ENCODE results near the gene CAMKK2.
"Not testable (repeated sequence)": the region's sequence is repeated elsewhere in the genome, so short reads cannot be mapped to it uniquely, and the experiment has no call there.

The CAMKK2 gene

DNA sequence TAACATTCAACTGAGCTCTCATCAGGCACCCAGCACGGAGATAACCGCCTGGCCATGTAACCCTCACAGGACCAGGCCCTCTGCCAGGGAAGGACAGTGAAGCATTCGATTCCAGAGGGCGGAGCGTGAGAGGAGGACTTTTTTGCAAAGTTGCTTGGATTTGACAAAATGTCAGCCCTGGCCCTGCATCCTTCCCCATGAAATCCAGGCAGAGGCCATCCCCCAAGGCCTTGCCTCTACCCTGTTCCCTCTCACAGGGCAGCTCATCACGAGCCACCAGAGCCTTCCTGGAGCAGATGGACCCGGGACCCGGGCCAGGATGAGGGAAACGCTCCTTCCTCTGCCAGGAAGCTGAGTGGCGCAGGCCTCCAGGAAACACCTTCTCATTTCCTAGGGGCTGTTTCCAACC lies 17.0 kb downstream of the CAMKK2 start:
- no peak for DNase-seq (ENCODE audit: low read depth in 2 of 2)

GRCh38 chr12:121279071-121279375 lies 17.5 kb downstream of the CAMKK2 start:
- DNase-seq (ENCODE audit: low read depth in 2 of 2): no peak

GRCh38 chr12:121278169-121279070 lies 18.1 kb downstream of the CAMKK2 start:
- DNase-seq (ENCODE audit: low read depth in 2 of 2): no peak

- DNase-seq (ENCODE audit: low read depth in 2 of 2): no peak
Observed at GRCh38 chr12:121277374-121277759, 19.1 kb downstream of the CAMKK2 start.

GRCh38 chr12:121274036-121274763 lies 22.3 kb downstream of the CAMKK2 start:
- DNase-seq (ENCODE audit: low read depth in 2 of 2): no peak

DNA sequence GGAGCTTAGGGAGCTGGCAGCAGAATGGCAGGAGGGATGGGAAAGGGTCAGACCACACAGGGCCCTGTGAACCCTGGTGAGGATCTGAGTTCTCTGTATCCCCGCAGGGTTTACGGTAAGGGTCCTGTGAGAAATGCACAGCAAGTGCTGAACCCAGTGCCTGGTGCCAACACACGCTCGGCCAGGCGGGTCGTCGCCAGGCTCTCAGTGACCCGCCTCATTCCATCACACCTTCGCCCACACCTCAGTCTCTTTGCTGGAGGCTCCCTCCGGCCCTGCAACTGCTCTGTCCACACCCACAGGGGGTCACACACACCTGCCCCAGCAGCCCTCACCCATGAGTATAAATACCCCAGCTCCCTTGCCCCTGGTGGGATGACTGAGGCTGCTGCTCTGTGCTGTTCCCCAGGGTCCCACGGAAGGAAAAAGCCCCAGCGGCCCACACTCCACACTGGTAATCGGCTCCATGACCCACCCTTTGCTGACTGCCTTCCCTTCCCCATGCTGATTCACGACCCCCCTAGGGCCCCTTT lies 23.1 kb downstream of the CAMKK2 start:
- DNase-seq (ENCODE audit: low read depth in 2 of 2): no peak

DNA sequence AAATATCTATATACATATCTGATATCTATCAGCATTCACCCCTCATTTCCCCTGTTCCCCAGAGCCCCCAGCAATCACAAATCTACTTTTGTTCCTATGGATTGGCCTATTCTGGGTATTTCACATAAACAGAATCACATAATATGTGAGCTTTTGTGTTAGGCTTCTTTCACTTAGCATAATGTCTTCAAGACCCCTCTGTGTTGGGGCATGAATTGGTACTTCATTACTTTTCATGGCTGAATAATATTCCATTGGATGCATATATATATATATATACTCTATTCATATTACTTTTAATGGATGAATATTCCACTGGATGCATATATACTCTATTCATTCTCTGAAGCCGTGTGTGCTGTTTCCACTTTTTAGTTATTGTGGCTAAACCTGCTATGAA lies 28.7 kb downstream of the CAMKK2 start:
- no peak for DNase-seq (ENCODE audit: low read depth in 2 of 2)

DNA sequence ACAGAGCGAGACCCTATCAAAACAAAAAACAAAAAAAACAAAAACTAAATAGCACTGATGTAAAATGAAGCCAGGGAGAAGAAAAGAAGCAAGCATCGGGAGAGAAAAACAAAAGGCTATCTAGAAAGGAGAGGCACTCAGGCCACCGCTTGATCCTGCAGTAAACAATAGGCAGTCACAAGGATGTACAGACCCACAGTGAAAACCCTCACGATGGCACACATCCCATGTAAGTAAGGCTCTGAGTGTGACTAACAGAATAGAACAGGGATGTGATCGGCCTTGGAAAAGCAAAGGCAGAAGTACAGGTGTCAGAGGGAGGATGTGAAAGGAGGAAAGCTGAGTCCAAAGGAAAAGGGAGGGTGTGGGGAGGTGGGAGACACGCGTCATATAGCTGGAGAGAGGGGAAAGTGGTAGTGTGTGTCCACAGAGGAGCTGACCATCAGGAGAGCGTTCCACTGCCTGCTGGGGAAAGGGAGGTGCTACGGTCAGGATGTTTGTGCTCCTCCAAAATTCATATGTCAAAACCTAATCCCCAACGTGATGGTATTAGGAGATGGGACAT lies 31.5 kb downstream of the CAMKK2 start:
- DNase-seq (ENCODE audit: low read depth in 2 of 2): no peak

GRCh38 chr12:121264135-121264534 lies 32.4 kb downstream of the CAMKK2 start:
- DNase-seq (ENCODE audit: low read depth in 2 of 2): no peak

DNA sequence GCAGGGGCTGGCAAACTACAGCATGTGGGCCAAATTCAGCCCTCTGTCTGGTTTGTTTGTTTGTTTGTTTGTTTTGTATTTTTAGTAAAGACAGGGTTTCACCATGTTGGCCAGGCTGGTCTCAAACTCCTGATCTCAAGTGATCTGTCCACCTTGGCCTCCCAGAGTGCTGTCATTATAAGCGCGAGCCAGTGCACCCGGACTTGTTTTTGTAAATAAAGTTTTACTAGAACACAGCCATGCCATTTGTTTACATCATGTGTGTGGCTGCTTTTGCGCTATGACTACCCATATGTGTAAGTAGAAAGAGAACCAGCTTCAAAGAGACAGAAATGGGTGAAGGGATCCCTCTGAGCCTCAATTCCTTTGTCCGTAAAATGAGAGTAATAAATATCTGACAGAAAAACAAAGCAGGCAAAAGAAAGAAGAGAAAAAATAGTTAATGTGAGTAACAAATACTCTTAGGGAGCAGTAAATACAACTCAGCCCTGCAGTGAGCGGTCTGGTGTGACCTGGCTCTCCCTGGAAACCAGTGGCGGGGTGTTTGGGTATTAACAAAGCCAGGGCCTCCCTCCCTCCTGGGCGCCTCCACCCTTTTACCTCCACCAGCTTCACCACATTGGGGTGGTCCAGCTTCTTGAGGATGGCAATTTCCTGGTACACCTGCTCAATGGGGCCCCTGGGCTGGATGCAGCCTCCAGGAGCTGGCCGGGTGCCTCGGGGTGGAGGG lies 33.1 kb downstream of the CAMKK2 start:
- no peak for DNase-seq (ENCODE audit: low read depth in 2 of 2)

DNA sequence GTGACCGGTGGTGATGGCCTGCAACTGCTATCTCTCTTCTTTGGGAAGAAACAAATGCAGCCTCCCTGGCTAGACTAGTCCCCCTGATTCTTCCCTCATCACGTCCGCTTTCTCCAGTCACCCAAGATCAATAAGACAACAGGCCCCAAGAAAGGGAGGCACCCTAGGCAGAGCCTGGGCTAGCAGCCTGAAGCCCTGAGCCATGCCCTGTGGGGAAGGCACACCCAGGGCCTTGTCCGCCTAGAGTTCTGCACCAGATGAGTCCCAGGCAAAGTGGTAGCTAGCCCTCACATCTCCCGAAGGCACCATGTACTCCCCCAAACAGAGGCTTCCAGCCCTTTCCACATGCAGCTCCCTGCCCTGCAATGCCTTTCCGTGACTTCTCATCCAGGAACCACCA lies 35.1 kb downstream of the CAMKK2 start:
- DNase-seq (ENCODE audit: low read depth in 2 of 2): no peak

DNA sequence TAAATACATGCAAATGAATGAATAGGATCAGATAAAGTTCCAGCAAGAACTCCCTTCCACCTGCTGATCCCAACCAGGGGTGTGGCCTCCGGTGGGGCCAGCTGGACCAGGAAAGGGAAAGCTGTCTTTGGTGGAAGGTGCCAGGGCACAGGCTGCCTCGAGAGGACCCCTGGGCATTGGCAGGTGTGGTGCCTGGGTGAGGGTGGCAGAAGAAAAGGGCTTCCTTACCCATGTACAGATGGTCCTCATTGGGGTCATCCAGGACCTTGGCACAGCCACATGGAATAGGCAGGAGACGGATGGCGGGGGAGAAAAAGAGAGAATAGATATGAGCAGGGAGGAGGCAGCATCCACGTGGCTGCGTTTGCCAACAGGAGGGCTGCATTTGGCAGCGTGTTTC lies 36.4 kb downstream of the CAMKK2 start:
- DNase-seq (ENCODE audit: low read depth in 2 of 2): no peak

DNA sequence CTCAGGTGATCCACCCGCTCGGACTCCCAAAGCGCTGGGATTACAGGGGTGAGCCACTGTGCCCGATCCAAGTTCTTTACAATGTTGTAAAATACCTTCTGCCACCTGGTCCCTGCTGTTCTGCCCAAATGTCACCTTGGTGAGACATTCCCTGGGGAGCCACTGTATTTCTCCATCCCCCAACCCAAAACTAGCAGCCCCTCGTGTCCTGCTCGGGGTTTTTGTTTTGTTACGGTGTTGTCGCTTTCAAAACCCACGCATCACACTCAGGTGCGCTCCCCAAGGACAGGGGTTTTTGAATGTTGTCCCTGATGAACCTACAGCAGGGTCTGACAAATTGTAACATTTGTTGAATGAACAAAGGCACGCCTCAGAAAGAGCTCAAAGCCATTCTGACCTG lies 37.4 kb downstream of the CAMKK2 start:
- DNase-seq (ENCODE audit: low read depth in 2 of 2): no peak

- DNase-seq (ENCODE audit: low read depth in 2 of 2): not testable (repeated sequence)
Observed at GRCh38 chr12:121257704-121258449, 38.6 kb downstream of the CAMKK2 start.

GRCh38 chr12:121255433-121255832 lies 41.1 kb downstream of the CAMKK2 start:
- DNase-seq (ENCODE audit: low read depth in 2 of 2): no peak

DNA sequence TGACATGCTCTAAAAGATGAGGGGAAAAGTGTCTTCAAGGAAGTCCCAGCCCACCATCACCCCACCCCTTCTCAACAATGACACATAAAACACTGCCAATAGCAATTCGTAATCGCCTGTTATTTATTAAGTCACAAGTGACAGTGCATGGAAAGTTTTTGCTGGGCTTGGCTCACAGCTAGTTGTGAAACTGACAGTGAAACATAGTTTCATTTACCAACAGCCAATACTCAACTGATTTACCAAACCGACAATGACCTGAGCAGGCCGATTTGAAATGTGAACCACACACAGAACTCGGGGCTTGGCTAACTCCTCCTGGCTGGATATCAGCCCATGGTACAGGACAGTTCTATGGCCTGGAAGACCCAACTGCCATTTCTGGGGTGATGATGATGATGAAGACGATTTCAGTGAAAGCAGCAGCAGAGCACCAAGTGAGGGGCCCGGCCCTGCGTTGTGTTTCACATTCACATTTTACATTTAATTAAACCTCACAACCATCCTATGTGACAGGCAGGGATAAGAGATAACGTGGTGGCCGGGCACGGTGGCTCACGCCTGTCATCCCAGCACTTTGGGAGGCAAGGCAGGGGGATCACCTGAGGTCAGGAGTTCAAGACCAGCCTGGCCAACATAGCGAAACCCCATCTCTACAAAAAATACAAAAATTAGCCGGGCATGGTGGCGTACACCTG lies 42.7 kb downstream of the CAMKK2 start:
- no peak for DNase-seq (ENCODE audit: low read depth in 2 of 2)

- no peak for DNase-seq (ENCODE audit: low read depth in 2 of 2)
Observed at GRCh38 chr12:121252712-121253345, 43.7 kb downstream of the CAMKK2 start.

- no peak for DNase-seq (ENCODE audit: low read depth in 2 of 2)
Observed at GRCh38 chr12:121251838-121252237, 44.7 kb downstream of the CAMKK2 start.

DNA sequence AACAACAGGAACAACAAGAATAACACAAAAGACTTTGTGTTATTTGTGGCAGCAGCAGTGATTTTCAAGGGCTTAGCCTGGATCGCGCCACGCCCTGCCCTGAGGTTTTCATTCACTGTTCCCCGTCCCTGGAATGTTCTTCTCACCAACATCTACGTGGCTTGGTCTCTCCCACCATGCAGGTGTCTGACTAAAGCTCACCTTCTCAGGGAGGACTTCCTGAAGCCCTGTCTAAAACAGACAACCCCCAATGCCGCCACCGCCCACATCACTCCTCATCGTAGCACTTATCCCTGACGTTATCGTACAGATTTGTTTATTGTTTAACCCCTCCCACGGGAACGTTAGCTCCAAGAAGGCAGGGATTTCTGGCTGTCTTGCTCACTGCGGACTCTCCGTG lies 46.1 kb downstream of the CAMKK2 start:
- no peak for DNase-seq (ENCODE audit: low read depth in 2 of 2)

- DNase-seq (ENCODE audit: low read depth in 2 of 2): no peak
Observed at GRCh38 chr12:121248622-121249021, 47.9 kb downstream of the CAMKK2 start.

All from stimulated activated CD4-positive, alpha-beta T cell treated with anti-CD3 and anti-CD28 coated beads, Interleukin-4, amount 100 ng/mL, for 48 hours (primary cell).